Lower lobe of right lung (tissue), 2 donors: ENCODE data around the gene ANKRD44. TPM values are rescaled to one million over a fixed set of nuclear protein-coding genes. Genes with fewer than 3 reads are reported as not detected.

ENCODE experiments used
- ATAC-seq, 2 donors: fragments of 200-7000 bp; cut with Tn5 transposase; one replicate each; pipeline ENCODE4 v1.9.1; 2020 to 2022; ENCODE audit warnings: mild to moderate bottlenecking in 2 of 2, moderate library complexity in 2 of 2
- DNase-seq: peaks from one replicate; pipeline ENCODE4 v3.0.0-alpha.2; 2020
- H3K27ac ChIP-seq: fragments of 200-600 bp; one replicate; pipeline ENCODE4 v1.8.0; 2022
- H3K27me3 ChIP-seq: fragments of 200-600 bp; one replicate; pipeline ENCODE4 v1.8.0; 2022; ENCODE audit warnings: low read depth
- H3K36me3 ChIP-seq: fragments of 200-600 bp; one replicate; pipeline ENCODE4 v1.8.0; 2022; ENCODE audit warnings: mild to moderate bottlenecking
- H3K4me1 ChIP-seq: fragments of 200-600 bp; one replicate; pipeline ENCODE4 v1.8.0; 2022
- H3K4me3 ChIP-seq: fragments of 200-600 bp; one replicate; pipeline ENCODE4 v1.8.0; 2022; ENCODE audit warnings: mild to moderate bottlenecking
- H3K9me3 ChIP-seq: fragments of 200-600 bp; one replicate; pipeline ENCODE4 v1.8.0; 2022
- CTCF ChIP-seq: fragments of 200-600 bp; IDR thresholded peaks from one replicate; pipeline ENCODE4 v1.8.0; 2022; ENCODE audit warnings: antibody characterized with exemption, mild to moderate bottlenecking
- intact Hi-C: fragments of 100-400 bp; cut with DNase I; formaldehyde crosslinking; loops from one replicate; pipeline ENCODE4 v1.11.0; 2022
- total RNA-seq: library from RNA; stranded (reverse); fragmentation: NEBNext Ultra II Directional; extraction: Animal tissue kit (Norgen Biotek cat#: 25700); gene quantifications from one replicate; pipeline ENCODE4 v1.2.1, GENCODE V29; 2021
- donor health status: DM: no; HTN: yes; CAD: no; lungs with severe emphysema.

Gene ANKRD44
- total RNA-seq, 1 donor from 2014 or later = 58.7 TPM

- intact Hi-C loops = no loop called here
These were observed 338.9 kb downstream of the ANKRD44 start for GRCh38 chr2:196971574-196972279.

DNA sequence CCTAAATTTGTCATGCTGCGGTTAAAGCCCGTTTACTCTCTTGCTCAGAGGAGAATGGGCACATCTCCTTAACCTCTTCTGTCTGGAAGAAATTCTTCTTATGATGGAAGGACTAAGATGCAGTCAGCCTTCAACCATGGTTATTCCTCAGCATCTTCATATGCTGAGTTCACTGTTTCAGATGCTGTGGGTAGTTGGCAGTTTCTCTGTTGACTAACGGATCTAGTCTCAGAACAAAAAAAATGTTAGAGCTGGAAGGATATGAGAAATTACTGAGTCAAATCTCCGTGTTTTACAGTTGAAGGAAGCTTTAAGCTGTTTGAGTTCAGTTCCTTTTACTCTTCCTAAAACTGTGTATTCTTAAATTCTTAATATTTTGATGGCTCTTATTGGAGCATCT is 340.5 kb downstream of the ANKRD44 start:
- intact Hi-C loops = no loop called here
- no peak for TF ChIP-seq CTCF
- no peaks in the 10 kb centered on the region for H3K4me1 ChIP-seq
- H3K36me3 ChIP-seq = no peaks in the 10 kb centered on the region
- no peaks in the 10 kb centered on the region for H3K27me3 ChIP-seq
- no peaks in the 10 kb centered on the region for H3K9me3 ChIP-seq
- no peak overlapping the region for H3K27ac ChIP-seq
- ATAC-seq (no peak), DNase-seq (no peak)
- no peak overlapping the region for H3K4me3 ChIP-seq

More at GRCh38 chr2:196971574-196972279, 338.9 kb downstream of the ANKRD44 start:
- Histone ChIP-seq H3K9me3 (no peaks in the 10 kb centered on the region), H3K27ac (no peak overlapping the region), H3K4me3 (no peak overlapping the region), H3K27me3 (no peaks in the 10 kb centered on the region), H3K4me1 (no peaks in the 10 kb centered on the region), H3K36me3 (no peaks in the 10 kb centered on the region)
- no peak for TF ChIP-seq CTCF
- no peak for ATAC-seq
- DNase-seq = no peak

GRCh38 chr2:196968516-196968915 is 342.1 kb downstream of the ANKRD44 start:
- intact Hi-C loops = no loop called here
- Histone ChIP-seq H3K36me3 (no peaks in the 10 kb centered on the region), H3K4me3 (no peak overlapping the region), H3K27me3 (no peaks in the 10 kb centered on the region), H3K9me3 (no peaks in the 10 kb centered on the region), H3K27ac (no peak overlapping the region), H3K4me1 (no peaks in the 10 kb centered on the region)
- no peak for DNase-seq
- ATAC-seq = no peak
- TF ChIP-seq CTCF = no peak

DNA sequence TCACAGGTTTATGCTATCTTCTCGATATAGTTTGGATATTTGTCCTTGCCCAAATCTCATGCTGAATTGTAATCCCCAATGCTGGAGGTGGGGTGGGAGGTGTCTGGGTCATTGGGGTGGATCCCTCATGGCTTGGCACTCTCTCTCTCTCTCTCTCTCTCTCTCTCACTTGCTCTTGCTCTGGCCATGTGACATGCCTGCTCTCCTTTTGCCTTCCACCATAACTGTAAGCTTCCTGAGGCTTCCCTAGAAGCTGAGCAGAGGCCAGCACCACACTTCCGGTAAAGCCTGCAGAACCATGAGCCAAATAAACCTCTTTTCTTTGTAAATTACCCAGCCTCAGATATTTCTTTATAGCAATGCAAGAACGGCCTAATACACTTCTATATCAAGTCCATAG is 342.8 kb downstream of the ANKRD44 start:
- Histone ChIP-seq H3K9me3 (no peaks in the 10 kb centered on the region), H3K27me3 (no peaks in the 10 kb centered on the region), H3K27ac (no peak overlapping the region), H3K4me3 (no peak overlapping the region), H3K36me3 (no peaks in the 10 kb centered on the region), H3K4me1 (no peaks in the 10 kb centered on the region)
- intact Hi-C loops = no loop called here
- DNase-seq (no peak), ATAC-seq (no peak)
- no peak for TF ChIP-seq CTCF

DNA sequence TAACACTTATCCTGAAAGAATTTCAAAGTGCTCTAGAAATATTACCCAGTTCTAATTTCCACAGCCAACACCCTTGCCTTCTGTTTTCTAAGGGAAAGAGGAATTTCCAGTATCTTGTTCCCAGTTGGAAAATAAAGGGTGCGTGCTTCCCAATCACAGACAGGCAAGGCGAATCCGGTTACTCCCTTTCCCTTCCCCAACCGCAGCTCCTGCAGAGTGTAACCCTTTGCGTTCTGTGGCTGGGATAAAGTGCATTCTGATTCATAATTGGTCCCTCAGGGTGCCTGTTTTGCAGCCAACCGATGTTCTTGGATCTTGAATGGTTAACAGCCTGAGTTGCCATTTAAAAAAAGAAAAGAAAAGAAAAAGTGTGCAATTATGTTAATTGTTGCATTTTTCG is 343.5 kb downstream of the ANKRD44 start:
- H3K4me3 ChIP-seq = peak overlapping the region; percentile 32
- no peak for DNase-seq

More for the DNA sequence above, 343.5 kb downstream of the ANKRD44 start:
- Histone ChIP-seq H3K36me3 (no peaks in the 10 kb centered on the region), H3K27ac (no peak overlapping the region), H3K27me3 (no peaks in the 10 kb centered on the region), H3K4me1 (no peaks in the 10 kb centered on the region), H3K9me3 (no peaks in the 10 kb centered on the region)
- no peak for ATAC-seq
- intact Hi-C loops = no loop called here
- no peak for TF ChIP-seq CTCF
